SK-N-MC (cell line): ENCODE results near the gene HAUS6.

Experiments used
- EZH2 ChIP-seq: fragments of 200-600 bp; sonication (generic); IDR thresholded peaks from one replicate; pipeline ENCODE4 v1.6.1; 2017; ENCODE audit warnings: antibody characterized with exemption
- POLR2AphosphoS5 ChIP-seq: IDR thresholded peaks from 2 replicates; pipeline ENCODE4 v1.6.1; 2012; ENCODE audit warnings: mild to moderate bottlenecking, low read depth, low read length, borderline replicate concordance

DNA sequence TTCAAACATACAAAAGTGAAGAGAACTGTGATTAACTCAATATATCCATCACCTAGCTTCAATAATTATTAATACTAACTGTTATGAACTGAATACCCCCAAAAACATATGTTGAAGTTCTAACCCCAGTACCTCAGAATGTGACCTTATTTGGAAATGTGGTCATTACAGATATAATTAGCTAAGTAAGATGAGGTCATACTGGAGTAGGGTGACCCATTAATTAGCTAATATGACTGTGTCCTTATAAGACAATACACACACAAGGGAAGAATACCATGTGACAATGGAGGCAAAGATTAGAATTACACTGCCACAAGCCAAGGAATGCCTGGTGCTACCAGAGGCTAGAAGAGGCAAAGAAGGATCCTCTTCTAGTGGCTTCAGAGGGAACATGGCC, 45.7 kb downstream of the HAUS6 start:
- TF ChIP-seq POLR2AphosphoS5 (no peak), EZH2 (no peak)
